Measurements from ENCODE around the gene TRIM2. TPM values are rescaled to one million over a fixed set of nuclear protein-coding genes. Genes with fewer than 3 reads are reported as not detected.

TRIM2 gene
- total RNA-seq, 2 experiments from 2014 or later, result 1.9 to 3.4 TPM

DNA sequence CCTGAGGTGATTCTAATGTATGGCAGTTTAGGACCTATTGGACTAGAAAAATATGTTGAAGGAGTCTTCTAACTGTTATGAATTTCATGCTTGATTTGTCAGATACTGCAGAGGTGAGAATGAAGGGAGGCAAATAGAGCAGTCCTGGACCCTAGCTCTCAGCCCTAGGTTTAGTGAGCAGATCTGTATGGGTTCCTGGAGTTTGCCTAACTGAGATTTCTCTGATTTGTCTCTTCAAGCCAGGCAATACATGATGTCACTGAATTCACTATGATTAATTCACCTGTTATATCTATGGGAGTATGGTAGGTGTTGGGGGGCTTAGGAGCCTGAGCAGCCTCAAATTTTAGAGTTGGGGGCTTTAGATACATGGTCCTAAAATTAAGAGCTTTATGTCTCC lies 142.9 kb downstream of the TRIM2 start:
- no peak overlapping the region for H3K27ac ChIP-seq (ENCODE audit: low read depth in 1 of 2, low read length in 2 of 2)
- H3K4me1 ChIP-seq (ENCODE audit: insufficient read depth, low read length), result peaks cover 4% of the 10 kb centered on the region
- intact Hi-C loops (cut with DNase I, micrococcal nuclease), result no loop called here
- H3K36me3 Mint-ChIP-seq (ENCODE audit: low read depth), result no peaks in the 10 kb centered on the region
- H3K4me3 Mint-ChIP-seq, result peak overlapping the region; percentile 12
- H3K27me3 Mint-ChIP-seq, result peaks cover 3% of the 10 kb centered on the region
- POLR2A ChIA-PET, result interaction anchor here (2.6 to 3.8 kb wide), 2 partner anchors 120 to 227 kb away, joined by 25 to 30 read pairs; partner anchors contain the start of gene TMEM131L
- ATAC-seq (ENCODE audit: poor library complexity), result no peak
- no peaks in the 10 kb centered on the region for H3K9me3 Mint-ChIP-seq
- no peaks in the 10 kb centered on the region for H3K9me3 ChIP-seq (ENCODE audit: control insufficient read depth in 1 of 2, insufficient read depth in 1 of 2, low read length in 2 of 2)
- no peak overlapping the region for H3K27ac Mint-ChIP-seq
- DNase-seq, result no peak
- peaks cover 13% of the 10 kb centered on the region for H3K4me1 Mint-ChIP-seq (ENCODE audit: low read depth)
- TF ChIP-seq, protein P1, sequence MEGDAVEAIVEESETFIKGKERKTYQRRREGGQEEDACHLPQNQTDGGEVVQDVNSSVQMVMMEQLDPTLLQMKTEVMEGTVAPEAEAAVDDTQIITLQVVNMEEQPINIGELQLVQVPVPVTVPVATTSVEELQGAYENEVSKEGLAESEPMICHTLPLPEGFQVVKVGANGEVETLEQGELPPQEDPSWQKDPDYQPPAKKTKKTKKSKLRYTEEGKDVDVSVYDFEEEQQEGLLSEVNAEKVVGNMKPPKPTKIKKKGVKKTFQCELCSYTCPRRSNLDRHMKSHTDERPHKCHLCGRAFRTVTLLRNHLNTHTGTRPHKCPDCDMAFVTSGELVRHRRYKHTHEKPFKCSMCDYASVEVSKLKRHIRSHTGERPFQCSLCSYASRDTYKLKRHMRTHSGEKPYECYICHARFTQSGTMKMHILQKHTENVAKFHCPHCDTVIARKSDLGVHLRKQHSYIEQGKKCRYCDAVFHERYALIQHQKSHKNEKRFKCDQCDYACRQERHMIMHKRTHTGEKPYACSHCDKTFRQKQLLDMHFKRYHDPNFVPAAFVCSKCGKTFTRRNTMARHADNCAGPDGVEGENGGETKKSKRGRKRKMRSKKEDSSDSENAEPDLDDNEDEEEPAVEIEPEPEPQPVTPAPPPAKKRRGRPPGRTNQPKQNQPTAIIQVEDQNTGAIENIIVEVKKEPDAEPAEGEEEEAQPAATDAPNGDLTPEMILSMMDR (IDR thresholded peaks at IDR 0.05), result no peak
- H3K4me3 ChIP-seq (ENCODE audit: low read length), result no peak overlapping the region
- H3K27me3 ChIP-seq (ENCODE audit: control insufficient read depth in 1 of 2, insufficient read depth in 2 of 2, low read length in 2 of 2), result no peaks in the 10 kb centered on the region
- H3K36me3 ChIP-seq (ENCODE audit: insufficient read depth, low read length), result no peaks in the 10 kb centered on the region
- CTCF ChIA-PET, result interaction anchor here (2.1 to 3.6 kb wide), 2 partner anchors 86 to 227 kb away, joined by 13 to 15 read pairs; no protein-coding TSS in a partner anchor

DNA sequence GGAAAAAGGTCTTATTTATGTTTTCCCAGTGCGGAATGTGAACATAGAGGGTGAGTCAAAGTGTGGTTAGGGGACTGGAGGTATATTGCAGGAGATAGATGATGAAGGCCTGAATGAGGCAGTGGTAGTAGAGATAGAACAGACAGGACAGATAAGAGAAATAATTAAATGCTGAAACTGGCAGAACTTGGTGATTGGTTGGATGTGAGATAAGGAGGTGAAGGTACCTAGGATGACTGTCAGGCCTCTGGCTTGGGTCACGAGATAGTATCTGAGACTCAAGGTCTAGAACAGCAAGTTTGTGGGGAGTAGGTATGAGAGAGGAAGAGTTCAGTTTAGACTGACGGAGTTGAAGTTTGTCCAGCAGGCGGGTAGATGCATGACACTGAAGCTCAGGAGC lies 143.8 kb downstream of the TRIM2 start:
- peaks cover 4% of the 10 kb centered on the region for H3K4me1 ChIP-seq (ENCODE audit: insufficient read depth, low read length)
- no peaks in the 10 kb centered on the region for H3K9me3 Mint-ChIP-seq
- peak overlapping the region; percentile 3 for H3K4me3 Mint-ChIP-seq
- intact Hi-C loops (cut with DNase I, micrococcal nuclease), result no loop called here
- peaks cover 13% of the 10 kb centered on the region for H3K4me1 Mint-ChIP-seq (ENCODE audit: low read depth)
- no peak overlapping the region for H3K27ac Mint-ChIP-seq
- TF ChIP-seq, protein P1 (IDR thresholded peaks at IDR 0.05), result no peak
- H3K27ac ChIP-seq (ENCODE audit: low read depth in 1 of 2, low read length in 2 of 2), result no peak overlapping the region
- POLR2A ChIA-PET, result no interaction called here
- H3K36me3 Mint-ChIP-seq (ENCODE audit: low read depth), result no peaks in the 10 kb centered on the region
- no peaks in the 10 kb centered on the region for H3K27me3 ChIP-seq (ENCODE audit: control insufficient read depth in 1 of 2, insufficient read depth in 2 of 2, low read length in 2 of 2)
- CTCF ChIA-PET, result interaction anchor here (0.5 to 3.6 kb wide), 3 partner anchors 85 to 227 kb away, joined by 3 to 13 read pairs (median 5); no protein-coding TSS in a partner anchor
- ATAC-seq (ENCODE audit: poor library complexity) (no peak), DNase-seq (no peak)
- no peak overlapping the region for H3K4me3 ChIP-seq (ENCODE audit: low read length)
- H3K27me3 Mint-ChIP-seq, result no peaks in the 10 kb centered on the region
- no peaks in the 10 kb centered on the region for H3K36me3 ChIP-seq (ENCODE audit: insufficient read depth, low read length)
- H3K9me3 ChIP-seq (ENCODE audit: control insufficient read depth in 1 of 2, insufficient read depth in 1 of 2, low read length in 2 of 2), result no peaks in the 10 kb centered on the region

GRCh38 chr4:153349206-153349805 lies 145.1 kb downstream of the TRIM2 start:
- Mint-ChIP-seq H3K4me3 (no peak overlapping the region), H3K36me3 (ENCODE audit: low read depth) (no peaks in the 10 kb centered on the region), H3K4me1 (ENCODE audit: low read depth) (peaks cover 13% of the 10 kb centered on the region), H3K9me3 (no peaks in the 10 kb centered on the region), H3K27ac (no peak overlapping the region), H3K27me3 (no peaks in the 10 kb centered on the region)
- no peak overlapping the region for H3K27ac ChIP-seq (ENCODE audit: low read depth in 1 of 2, low read length in 2 of 2)
- H3K4me3 ChIP-seq (ENCODE audit: low read length), result no peak overlapping the region
- TF ChIP-seq, protein P1 (IDR thresholded peaks at IDR 0.05), result no peak
- ChIA-PET POLR2A (interaction anchor here (0.7 to 1.0 kb wide), 2 partner anchors 77 to 80 kb away, joined by 3 to 4 read pairs; no protein-coding TSS in a partner anchor), CTCF (interaction anchor here (1.5 kb wide), 1 partner anchor 225 kb away, joined by 5 read pairs; no protein-coding TSS in a partner anchor)
- no peaks in the 10 kb centered on the region for H3K27me3 ChIP-seq (ENCODE audit: control insufficient read depth in 1 of 2, insufficient read depth in 2 of 2, low read length in 2 of 2)
- ATAC-seq (ENCODE audit: poor library complexity), result no peak
- H3K9me3 ChIP-seq (ENCODE audit: control insufficient read depth in 1 of 2, insufficient read depth in 1 of 2, low read length in 2 of 2), result no peaks in the 10 kb centered on the region
- H3K36me3 ChIP-seq (ENCODE audit: insufficient read depth, low read length), result no peaks in the 10 kb centered on the region
- DNase-seq, result no peak
- peaks cover under 1% of the 10 kb centered on the region for H3K4me1 ChIP-seq (ENCODE audit: insufficient read depth, low read length)
- intact Hi-C loops (cut with DNase I, micrococcal nuclease), result no loop called here
